DND-41 (cell line): ENCODE measurements around the gene CARD10.

Source experiments
- ATAC-seq: fragments of 200-7000 bp; cut with Tn5 transposase; 3 replicates; pipeline ENCODE4 v1.9.1; 2021; ENCODE audit warnings: low read depth; ENCODE audit not compliant: insufficient read depth
- DNase-seq: peaks from one replicate; pipeline ENCODE4 v3.0.0-alpha.2; 2020
- H2AFZ ChIP-seq: 2 replicates; pipeline ENCODE4 v1.6.0; 2012; ENCODE audit warnings: low read depth, low read length
- H3K27ac ChIP-seq: 2 replicates; pipeline ENCODE4 v1.5.1; 2012; ENCODE audit warnings: low read length, inconsistent platforms
- H3K27me3 ChIP-seq: fragments of 200-600 bp; sonication (generic); 2 replicates; pipeline ENCODE4 v1.6.0; 2012; ENCODE audit warnings: low read length, mild to moderate bottlenecking, inconsistent platforms; ENCODE audit not compliant: insufficient read depth, poor library complexity
- H3K36me3 ChIP-seq: 2 replicates; pipeline ENCODE4 v1.5.1; 2012; ENCODE audit warnings: low read length, inconsistent platforms; ENCODE audit not compliant: insufficient read depth
- H3K4me1 ChIP-seq: 2 replicates; pipeline ENCODE4 v1.5.1; 2012; ENCODE audit warnings: mild to moderate bottlenecking, low read length; ENCODE audit not compliant: insufficient read depth
- H3K4me2 ChIP-seq: 2 replicates; pipeline ENCODE4 v1.6.0; 2012; ENCODE audit warnings: mild to moderate bottlenecking, moderate library complexity, low read length, inconsistent platforms; ENCODE audit not compliant: insufficient read depth
- H3K4me3 ChIP-seq, 2 experiments: fragments of 200-600 bp in 1 of 2; shearing (Covaris generic) in 1 of 2; 2 replicates each; pipeline ENCODE4 v1.5.1; 2012 to 2016; ENCODE audit warnings: inconsistent platforms in 2 of 2, low read length in 2 of 2, mild to moderate bottlenecking in 2 of 2, low read depth in 1 of 2, moderate library complexity in 1 of 2
- H3K79me2 ChIP-seq: 2 replicates; pipeline ENCODE4 v1.6.0; 2012; ENCODE audit warnings: low read length, inconsistent platforms; ENCODE audit not compliant: insufficient read depth
- H3K9ac ChIP-seq: 2 replicates; pipeline ENCODE4 v1.6.0; 2012; ENCODE audit warnings: low read depth, mild to moderate bottlenecking, inconsistent platforms, low read length, moderate library complexity
- H3K9me3 ChIP-seq: 2 replicates; pipeline ENCODE4 v1.5.1; 2012; ENCODE audit warnings: low read length, moderate library complexity, mild to moderate bottlenecking, inconsistent platforms; ENCODE audit not compliant: insufficient read depth, severe bottlenecking
- H4K20me1 ChIP-seq: 2 replicates; pipeline ENCODE4 v1.6.0; 2012; ENCODE audit warnings: low read length; ENCODE audit not compliant: insufficient read depth
- CTCF ChIP-seq: IDR thresholded peaks from 2 replicates; pipeline ENCODE4 v1.5.1; 2012; ENCODE audit warnings: borderline replicate concordance, low read length, moderate library complexity, mild to moderate bottlenecking; ENCODE audit not compliant: poor library complexity, severe bottlenecking; ENCODE audit errors: extremely low read depth
- EZH2 ChIP-seq: IDR thresholded peaks from 3 replicates; pipeline ENCODE4 v1.6.1; 2012; ENCODE audit warnings: borderline replicate concordance, low read depth, mild to moderate bottlenecking, moderate library complexity, low read length, inconsistent platforms; ENCODE audit not compliant: severe bottlenecking

The CARD10 gene

DNA sequence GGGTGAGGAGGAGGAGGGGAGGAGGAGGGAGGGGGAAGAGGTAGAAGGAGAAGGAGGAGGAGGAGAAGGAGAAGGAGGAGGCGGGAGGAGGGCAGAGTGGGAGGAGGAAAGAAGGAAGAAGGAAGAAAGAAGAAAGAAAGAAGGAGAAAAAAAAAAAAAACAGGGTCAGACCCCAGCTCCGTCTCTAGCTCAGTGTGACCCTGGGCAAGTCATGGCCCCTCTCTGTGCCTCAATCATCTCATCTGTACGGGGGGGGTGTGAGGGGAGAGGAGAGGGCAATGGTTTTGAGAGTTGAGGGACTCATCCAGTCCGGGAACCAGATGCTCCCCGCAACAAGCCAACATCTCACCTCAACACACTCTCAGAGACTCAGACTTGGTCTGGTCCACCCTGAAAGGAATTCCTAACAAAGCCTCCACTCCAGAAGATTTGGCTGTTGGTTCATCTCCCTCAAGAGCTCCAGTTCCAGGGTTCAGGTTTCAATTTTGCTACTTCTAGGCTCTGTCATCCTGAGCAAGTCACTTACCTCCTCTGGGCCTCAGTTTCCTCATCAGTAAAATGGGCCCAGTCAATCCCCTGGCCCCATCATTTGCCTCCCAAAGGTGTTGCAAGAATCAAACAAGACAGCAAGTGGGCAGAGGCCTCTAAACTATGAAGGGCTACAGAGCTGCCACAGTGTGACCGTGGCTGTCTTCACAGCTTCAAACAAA, 7.7 kb downstream of the CARD10 start:
- Histone ChIP-seq H3K79me2 (no peaks in the 10 kb centered on the region), H3K9ac (no peak overlapping the region), H3K4me2 (no peak overlapping the region), H3K36me3 (no peaks in the 10 kb centered on the region), H3K4me1 (no peaks in the 10 kb centered on the region), H3K9me3 (no peaks in the 10 kb centered on the region), H3K27ac (no peak overlapping the region), H4K20me1 (no peaks in the 10 kb centered on the region; the same call in none of the 2 replicates), H3K4me3 (no peak overlapping the region), H3K27me3 (peaks cover 13% of the 10 kb centered on the region), H2AFZ (no peak overlapping the region)
- TF ChIP-seq CTCF (no peak), EZH2 (no peak)
- no peak for DNase-seq
- no peak for ATAC-seq

GRCh38 chr22:37510091-37510490, 9.1 kb downstream of the CARD10 start:
- Histone ChIP-seq H3K9me3 (no peaks in the 10 kb centered on the region), H3K4me1 (no peaks in the 10 kb centered on the region), H3K4me3 (no peak overlapping the region), H3K79me2 (no peaks in the 10 kb centered on the region), H2AFZ (no peak overlapping the region), H3K27ac (no peak overlapping the region), H4K20me1 (no peaks in the 10 kb centered on the region; the same call in none of the 2 replicates), H3K27me3 (peaks cover 4% of the 10 kb centered on the region), H3K4me2 (no peak overlapping the region), H3K9ac (no peak overlapping the region), H3K36me3 (no peaks in the 10 kb centered on the region)
- ATAC-seq (no peak), DNase-seq (no peak)
- TF ChIP-seq EZH2 (no peak), CTCF (no peak)

GRCh38 chr22:37509059-37509860, 10.0 kb downstream of the CARD10 start:
- H3K27ac ChIP-seq = no peak overlapping the region
- H3K9me3 ChIP-seq = no peaks in the 10 kb centered on the region
- no peaks in the 10 kb centered on the region for H3K27me3 ChIP-seq
- H3K4me3 ChIP-seq = no peak overlapping the region
- ATAC-seq (no peak), DNase-seq (no peak)
- no peak overlapping the region for H3K4me2 ChIP-seq
- no peaks in the 10 kb centered on the region for H3K36me3 ChIP-seq
- H3K79me2 ChIP-seq = no peaks in the 10 kb centered on the region
- TF ChIP-seq EZH2 (no peak), CTCF (no peak)
- peaks cover 3% of the 10 kb centered on the region for H4K20me1 ChIP-seq
- no peaks in the 10 kb centered on the region for H3K4me1 ChIP-seq
- H3K9ac ChIP-seq = no peak overlapping the region
- H2AFZ ChIP-seq = no peak overlapping the region
